GM12878 (cell line): ENCODE results near the gene SUSD5. TPM values are rescaled to one million over a fixed set of nuclear protein-coding genes. Genes with fewer than 3 reads are reported as not detected.

Source experiments
- ATAC-seq: fragments of 200-7000 bp; cut with Tn5 transposase; 3 replicates; pipeline ENCODE4 v1.9.1; 2020; ENCODE audit warnings: mild to moderate bottlenecking, moderate library complexity
- BruUV-seq: library from RNA; stranded (reverse); fragments of 400-500 nt; replicated peaks from 2 replicates; lab custom pipeline; 2021; lab: Mats Ljungman, UMichigan
- CTCF ChIA-PET: fragments of 300-600 bp; sonication (Branson Sonifier 250); formaldehyde crosslinking; extraction: SDS; loops from one replicate; lab custom pipeline; 2021; ENCODE audit warnings: inconsistent platforms; lab: Yijun Ruan, JAX
- POLR2A ChIA-PET: fragments of 350-600 bp; formaldehyde crosslinking; extraction: SDS; loops from one replicate; lab custom pipeline; 2021; ENCODE audit warnings: inconsistent platforms; lab: Charles Lee
- RAD21 ChIA-PET: fragments of 300-600 bp; sonication (Branson Sonifier 250); formaldehyde crosslinking; loops from one replicate; lab custom pipeline; 2023; ENCODE audit warnings: antibody characterized with exemption; ENCODE audit not compliant: unreplicated experiment; lab: Charles Lee
- SMC1A ChIA-PET: fragments of 300-600 bp; sonication (Branson Sonifier 250); formaldehyde crosslinking; loops from one replicate; lab custom pipeline; 2023; ENCODE audit not compliant: unreplicated experiment, uncharacterized antibody; lab: Charles Lee
- DNase-seq: peaks from one replicate; pipeline ENCODE4 v3.0.0-alpha.2; 2011; ENCODE audit warnings: low read depth, low spot score
- FAIRE-seq: peaks from 3 replicates; lab custom pipeline; 2011; peaks lifted over from hg19 to GRCh38; lab: Jason Lieb, UNC
- H2AFZ ChIP-seq: 2 replicates; pipeline ENCODE4 v1.6.0; 2011; ENCODE audit warnings: low read depth, low read length, control low read depth; ENCODE audit not compliant: control insufficient read depth
- H3K27ac ChIP-seq: 2 replicates; pipeline ENCODE4 v1.5.1; 2011; ENCODE audit warnings: control low read depth; ENCODE audit not compliant: control insufficient read depth, insufficient read depth
- H3K27me3 ChIP-seq, 2 experiments: replicated peaks in 1 of 2; 2 replicates each; pipeline versions ENCODE4 v1.6.0 to v1.6.1; 2011; ENCODE audit warnings: low read length in 1 of 2; ENCODE audit not compliant: control insufficient read depth in 2 of 2, insufficient read depth in 2 of 2
- H3K36me3 ChIP-seq, 2 experiments: 2 replicates each; pipeline ENCODE4 v1.5.1; 2011; ENCODE audit warnings: low read length in 1 of 2; ENCODE audit not compliant: control insufficient read depth in 2 of 2, insufficient read depth in 2 of 2
- H3K4me1 ChIP-seq: 2 replicates; pipeline ENCODE4 v1.6.1; 2011; ENCODE audit warnings: mild to moderate bottlenecking, low read length, moderate library complexity, mixed read lengths; ENCODE audit not compliant: control insufficient read depth, insufficient read depth
- H3K4me2 ChIP-seq: 2 replicates; pipeline ENCODE4 v1.6.0; 2011; ENCODE audit warnings: control low read depth; ENCODE audit not compliant: control insufficient read depth, insufficient read depth
- H3K4me3 ChIP-seq: fragments of 200-600 bp; sonication (generic); 2 replicates; pipeline ENCODE4 v1.5.1; 2016
- H3K79me2 ChIP-seq: 2 replicates; pipeline ENCODE4 v1.6.0; 2011; ENCODE audit warnings: low read length; ENCODE audit not compliant: control insufficient read depth, insufficient read depth
- H3K9ac ChIP-seq: 2 replicates; pipeline ENCODE4 v1.8.0; 2011; ENCODE audit warnings: low read length, control low read depth, mixed read lengths; ENCODE audit not compliant: control insufficient read depth, insufficient read depth
- H3K9me3 ChIP-seq: replicated peaks from 3 replicates; pipeline ENCODE4 v1.5.1; 2011; ENCODE audit warnings: mild to moderate bottlenecking, low read length; ENCODE audit not compliant: control insufficient read depth, insufficient read depth
- H4K20me1 ChIP-seq: 2 replicates; pipeline ENCODE4 v1.6.0; 2011; ENCODE audit not compliant: control insufficient read depth, insufficient read depth
- ASH2L ChIP-seq: fragments of 300-600, 200-600 bp; sonication (generic); IDR thresholded peaks from 2 replicates; pipeline ENCODE4 v1.6.1; 2017; ENCODE audit warnings: low read depth, mild to moderate bottlenecking, borderline replicate concordance
- EGR1 ChIP-seq, 2 experiments: IDR thresholded peaks; 1 replicate in 1 of 2; 2 replicates in 1 of 2; pipeline ENCODE4 v1.6.1; 2011 to 2012; ENCODE audit warnings: low read depth in 2 of 2, low read length in 2 of 2, borderline replicate concordance in 1 of 2, mild to moderate bottlenecking in 1 of 2, moderate library complexity in 1 of 2
- GABPA ChIP-seq: IDR thresholded peaks from 2 replicates; pipeline ENCODE4 v1.6.1; 2014; ENCODE audit warnings: antibody characterized with exemption, low read depth, mild to moderate bottlenecking, inconsistent platforms
- KAT2A ChIP-seq: conservative IDR thresholded peaks from 2 replicates; pipeline ENCODE4 v1.6.1; 2011; ENCODE audit warnings: low read depth, low read length; ENCODE audit not compliant: control insufficient read depth
- MEF2A ChIP-seq: IDR thresholded peaks from 2 replicates; pipeline ENCODE4 v1.6.1; 2011; ENCODE audit warnings: low read depth, mild to moderate bottlenecking, low read length, moderate library complexity; ENCODE audit not compliant: insufficient read depth
- NFYB ChIP-seq: IDR thresholded peaks from 2 replicates; pipeline ENCODE4 v1.6.1; 2011; ENCODE audit warnings: low read depth, mild to moderate bottlenecking, low read length, improper control_type of control experiment, moderate library complexity; ENCODE audit not compliant: insufficient read depth
- NR2F1 ChIP-seq: fragments of 450-650 bp; conservative IDR thresholded peaks from 2 replicates; pipeline ENCODE4 v1.6.1; 2017; ENCODE audit warnings: mild to moderate bottlenecking
- POLR2AphosphoS5 ChIP-seq: IDR thresholded peaks from 2 replicates; pipeline ENCODE4 v1.6.1; 2011; ENCODE audit warnings: mild to moderate bottlenecking, low read length, inconsistent platforms
- SREBF1 ChIP-seq: IDR thresholded peaks from 2 replicates; pipeline ENCODE4 v1.6.1; 2012; ENCODE audit warnings: mild to moderate bottlenecking, low read length
- SREBF2 ChIP-seq: IDR thresholded peaks from 2 replicates; pipeline ENCODE4 v1.6.1; 2012; ENCODE audit warnings: mild to moderate bottlenecking, low read length
- STAT1 ChIP-seq: fragments of 450-650 bp; conservative IDR thresholded peaks from 2 replicates; pipeline ENCODE4 v1.6.1; 2014; ENCODE audit warnings: antibody characterized with exemption, mild to moderate bottlenecking
- STAT3 ChIP-seq: IDR thresholded peaks from 2 replicates; pipeline ENCODE4 v1.6.1; 2011; ENCODE audit warnings: low read depth, low read length, improper control_type of control experiment
- ZBED1 ChIP-seq: IDR thresholded peaks from 2 replicates; pipeline ENCODE4 v1.6.1; 2016; ENCODE audit warnings: borderline replicate concordance
- ZSCAN29 ChIP-seq: fragments of 450-650 bp; IDR thresholded peaks from 2 replicates; pipeline ENCODE4 v1.6.1; 2017; ENCODE audit warnings: mild to moderate bottlenecking, moderate library complexity
- WGBS: methylation state at CpG from one replicate; pipeline ENCODE4 v1.1.6; 2016; ENCODE audit warnings: low lambda C conversion rate; ENCODE audit not compliant: insufficient replicate concordance, insufficient coverage; ENCODE audit errors: missing lambda C conversion rate; 5-methylcytosine and 5-hydroxymethylcytosine counted together
- in situ Hi-C: fragments of 300-500 bp; cut with MboI; formaldehyde crosslinking; loops from 9 replicates; pipeline ENCODE4 v1.14.3; 2018; ENCODE audit warnings: mixed read lengths
- intact Hi-C: fragments of 100-400 bp; cut with micrococcal nuclease; formaldehyde crosslinking; loops from one replicate; pipeline ENCODE4 v1.14.2; 2022; ENCODE audit not compliant: unreplicated experiment
- polyA plus RNA-seq, 11 experiments: library from polyadenylated mRNA; depleted of rRNA in 4 of 11; unstranded in 6 of 11; stranded (reverse) in 5 of 11; fragments of >200 nt; fragmentation: Nextera tagmentation in 4 of 11; fragmentation: Illumina TruSeq in 1 of 11; extraction: Ambion mirVana in 4 of 11; extraction: Trizol in 1 of 11; gene quantifications; 1 replicate in 1 of 11; 2 replicates in 10 of 11; pipeline versions ENCODE4 v1.2.1 to v1.2.3, GENCODE V29; 2011 to 2016; ENCODE audit warnings: inconsistent platforms in 2 of 11, missing spikeins in 2 of 11, low read depth in 1 of 11
- total RNA-seq, 4 experiments: library from RNA; depleted of rRNA in 3 of 4; stranded (reverse); fragments of >200 nt in 3 of 4; fragmentation: Illumina TruSeq in 1 of 4; extraction: Trizol in 1 of 4; gene quantifications; 2 replicates each; pipeline versions ENCODE4 v1.2.1 to v1.2.3, GENCODE V29; 2013 to 2021
- TF ChIP-seq, protein P1 (sequence below): fragments of 450-650 bp; IDR thresholded peaks from 2 replicates; pipeline ENCODE4 v1.6.1; 2017; ENCODE audit warnings: antibody characterized with exemption, mild to moderate bottlenecking, moderate library complexity
- TF ChIP-seq, protein P2 (sequence below): fragments of 450-650 bp; IDR thresholded peaks from 2 replicates; pipeline ENCODE4 v1.6.1; 2017; ENCODE audit warnings: mild to moderate bottlenecking, moderate library complexity
- TF ChIP-seq, protein P3 (sequence below): IDR thresholded peaks from 2 replicates; pipeline ENCODE4 v1.6.1; 2012; ENCODE audit warnings: low read length, inconsistent platforms

The SUSD5 gene
- total and polyA plus RNA-seq, 10 of the 15 experiments (the other 5 are each of a cell fraction or from before 2014, with no cell fraction given), result 0.01 to 0.05 (median 0.03) TPM; not detected in 4

DNA sequence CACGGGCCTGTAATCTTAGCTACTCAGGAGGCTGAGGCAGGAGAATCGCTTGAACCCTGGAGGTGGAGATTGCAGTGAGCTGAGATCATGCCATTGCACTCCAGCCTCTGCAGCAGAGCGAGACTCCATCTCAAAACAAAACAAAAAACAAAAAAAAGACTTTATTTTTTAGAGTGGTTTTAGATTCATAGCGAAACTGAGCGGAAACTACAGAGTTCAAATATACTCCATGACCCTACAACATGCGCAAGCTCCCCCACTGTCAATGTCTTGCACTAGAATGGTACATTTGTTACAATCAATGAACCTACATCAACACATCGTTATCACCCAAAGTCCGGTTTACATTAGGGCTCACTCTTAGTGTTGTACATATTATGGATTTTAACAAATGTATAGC is 107.0 kb downstream of the SUSD5 start:
- ChIA-PET CTCF (interaction anchor here (1.1 to 1.9 kb wide), 4 partner anchors 14 to 37 kb away, joined by 3 to 11 read pairs (median 4); no protein-coding TSS in a partner anchor), POLR2A (interaction anchor here (0.6 to 0.9 kb wide), 2 partner anchors 16 to 25 kb away, joined by 3 read pairs; no protein-coding TSS in a partner anchor), SMC1A (interaction anchor here (0.6 to 1.8 kb wide), 8 partner anchors 16 to 326 kb away, joined by 3 to 5 read pairs (median 4); no protein-coding TSS in a partner anchor), RAD21 (interaction anchor here (1.0 to 1.5 kb wide), 2 partner anchors 15 to 27 kb away, joined by 3 to 5 read pairs; partner anchors contain the start of genes GLB1 and TMPPE)
- no peak overlapping the region for H3K4me3 ChIP-seq
- no peaks in the 10 kb centered on the region for H3K36me3 ChIP-seq
- intact Hi-C loops (no loop called here), in situ Hi-C loops (no loop called here)
- 0% methylated on average over 8 of the region's 8 CpGs for WGBS
- no peaks in the 10 kb centered on the region for H3K79me2 ChIP-seq
- peak overlapping the region; percentile 37; the same call in 1 of the 2 replicates for H2AFZ ChIP-seq
- H3K27ac ChIP-seq, result no peak overlapping the region
- H3K9me3 ChIP-seq, result no peaks in the 10 kb centered on the region
- peak; percentile 62 for FAIRE-seq
- no peak overlapping the region for H3K9ac ChIP-seq
- H3K4me1 ChIP-seq, result peaks cover 24% of the 10 kb centered on the region
- no peaks in the 10 kb centered on the region for H3K27me3 ChIP-seq
- peak; percentile 55 for DNase-seq
- H3K4me2 ChIP-seq, result peak overlapping the region; percentile 69
- BruUV-seq, result no TSS peak
- no peaks in the 10 kb centered on the region for H4K20me1 ChIP-seq
- peak; percentile 22 for ATAC-seq
- TF ChIP-seq GABPA (no peak), ASH2L (no peak), KAT2A (no peak), ZSCAN29 (no peak), NFYB (no peak), EGR1 (IDR thresholded peaks at IDR 0.05; ENCODE audit: borderline replicate concordance in 1 of 2, low read depth in 2 of 2, low read length in 2 of 2) (no peak), SREBF2 (no peak), STAT1 (no peak), ZBED1 (no peak), MEF2A (peak; percentile 53; the same call in 1 of the 2 replicates), POLR2AphosphoS5 (no peak), NR2F1 (peak; percentile 81), SREBF1 (no peak), STAT3 (no peak)
- TF ChIP-seq, protein P1, sequence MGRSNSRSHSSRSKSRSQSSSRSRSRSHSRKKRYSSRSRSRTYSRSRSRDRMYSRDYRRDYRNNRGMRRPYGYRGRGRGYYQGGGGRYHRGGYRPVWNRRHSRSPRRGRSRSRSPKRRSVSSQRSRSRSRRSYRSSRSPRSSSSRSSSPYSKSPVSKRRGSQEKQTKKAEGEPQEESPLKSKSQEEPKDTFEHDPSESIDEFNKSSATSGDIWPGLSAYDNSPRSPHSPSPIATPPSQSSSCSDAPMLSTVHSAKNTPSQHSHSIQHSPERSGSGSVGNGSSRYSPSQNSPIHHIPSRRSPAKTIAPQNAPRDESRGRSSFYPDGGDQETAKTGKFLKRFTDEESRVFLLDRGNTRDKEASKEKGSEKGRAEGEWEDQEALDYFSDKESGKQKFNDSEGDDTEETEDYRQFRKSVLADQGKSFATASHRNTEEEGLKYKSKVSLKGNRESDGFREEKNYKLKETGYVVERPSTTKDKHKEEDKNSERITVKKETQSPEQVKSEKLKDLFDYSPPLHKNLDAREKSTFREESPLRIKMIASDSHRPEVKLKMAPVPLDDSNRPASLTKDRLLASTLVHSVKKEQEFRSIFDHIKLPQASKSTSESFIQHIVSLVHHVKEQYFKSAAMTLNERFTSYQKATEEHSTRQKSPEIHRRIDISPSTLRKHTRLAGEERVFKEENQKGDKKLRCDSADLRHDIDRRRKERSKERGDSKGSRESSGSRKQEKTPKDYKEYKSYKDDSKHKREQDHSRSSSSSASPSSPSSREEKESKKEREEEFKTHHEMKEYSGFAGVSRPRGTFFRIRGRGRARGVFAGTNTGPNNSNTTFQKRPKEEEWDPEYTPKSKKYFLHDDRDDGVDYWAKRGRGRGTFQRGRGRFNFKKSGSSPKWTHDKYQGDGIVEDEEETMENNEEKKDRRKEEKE, result no peak
- TF ChIP-seq, protein P2, sequence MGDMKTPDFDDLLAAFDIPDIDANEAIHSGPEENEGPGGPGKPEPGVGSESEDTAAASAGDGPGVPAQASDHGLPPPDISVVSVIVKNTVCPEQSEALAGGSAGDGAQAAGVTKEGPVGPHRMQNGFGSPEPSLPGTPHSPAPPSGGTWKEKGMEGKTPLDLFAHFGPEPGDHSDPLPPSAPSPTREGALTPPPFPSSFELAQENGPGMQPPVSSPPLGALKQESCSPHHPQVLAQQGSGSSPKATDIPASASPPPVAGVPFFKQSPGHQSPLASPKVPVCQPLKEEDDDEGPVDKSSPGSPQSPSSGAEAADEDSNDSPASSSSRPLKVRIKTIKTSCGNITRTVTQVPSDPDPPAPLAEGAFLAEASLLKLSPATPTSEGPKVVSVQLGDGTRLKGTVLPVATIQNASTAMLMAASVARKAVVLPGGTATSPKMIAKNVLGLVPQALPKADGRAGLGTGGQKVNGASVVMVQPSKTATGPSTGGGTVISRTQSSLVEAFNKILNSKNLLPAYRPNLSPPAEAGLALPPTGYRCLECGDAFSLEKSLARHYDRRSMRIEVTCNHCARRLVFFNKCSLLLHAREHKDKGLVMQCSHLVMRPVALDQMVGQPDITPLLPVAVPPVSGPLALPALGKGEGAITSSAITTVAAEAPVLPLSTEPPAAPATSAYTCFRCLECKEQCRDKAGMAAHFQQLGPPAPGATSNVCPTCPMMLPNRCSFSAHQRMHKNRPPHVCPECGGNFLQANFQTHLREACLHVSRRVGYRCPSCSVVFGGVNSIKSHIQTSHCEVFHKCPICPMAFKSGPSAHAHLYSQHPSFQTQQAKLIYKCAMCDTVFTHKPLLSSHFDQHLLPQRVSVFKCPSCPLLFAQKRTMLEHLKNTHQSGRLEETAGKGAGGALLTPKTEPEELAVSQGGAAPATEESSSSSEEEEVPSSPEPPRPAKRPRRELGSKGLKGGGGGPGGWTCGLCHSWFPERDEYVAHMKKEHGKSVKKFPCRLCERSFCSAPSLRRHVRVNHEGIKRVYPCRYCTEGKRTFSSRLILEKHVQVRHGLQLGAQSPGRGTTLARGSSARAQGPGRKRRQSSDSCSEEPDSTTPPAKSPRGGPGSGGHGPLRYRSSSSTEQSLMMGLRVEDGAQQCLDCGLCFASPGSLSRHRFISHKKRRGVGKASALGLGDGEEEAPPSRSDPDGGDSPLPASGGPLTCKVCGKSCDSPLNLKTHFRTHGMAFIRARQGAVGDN, result no peak
- TF ChIP-seq, protein P3, sequence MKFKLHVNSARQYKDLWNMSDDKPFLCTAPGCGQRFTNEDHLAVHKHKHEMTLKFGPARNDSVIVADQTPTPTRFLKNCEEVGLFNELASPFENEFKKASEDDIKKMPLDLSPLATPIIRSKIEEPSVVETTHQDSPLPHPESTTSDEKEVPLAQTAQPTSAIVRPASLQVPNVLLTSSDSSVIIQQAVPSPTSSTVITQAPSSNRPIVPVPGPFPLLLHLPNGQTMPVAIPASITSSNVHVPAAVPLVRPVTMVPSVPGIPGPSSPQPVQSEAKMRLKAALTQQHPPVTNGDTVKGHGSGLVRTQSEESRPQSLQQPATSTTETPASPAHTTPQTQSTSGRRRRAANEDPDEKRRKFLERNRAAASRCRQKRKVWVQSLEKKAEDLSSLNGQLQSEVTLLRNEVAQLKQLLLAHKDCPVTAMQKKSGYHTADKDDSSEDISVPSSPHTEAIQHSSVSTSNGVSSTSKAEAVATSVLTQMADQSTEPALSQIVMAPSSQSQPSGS, result peak; percentile 68
